SH-SY5Y (cell line): Measurements from ENCODE around the gene KCNQ4.

ENCODE experiments used
- GATA2 ChIP-seq: IDR thresholded peaks from 2 replicates; pipeline ENCODE4 v1.6.1; 2011; ENCODE audit warnings: mild to moderate bottlenecking, low read depth, low read length
- GATA3 ChIP-seq: IDR thresholded peaks from 2 replicates; pipeline ENCODE4 v1.6.1; 2011; ENCODE audit warnings: low read depth, mild to moderate bottlenecking, low read length, moderate library complexity

DNA sequence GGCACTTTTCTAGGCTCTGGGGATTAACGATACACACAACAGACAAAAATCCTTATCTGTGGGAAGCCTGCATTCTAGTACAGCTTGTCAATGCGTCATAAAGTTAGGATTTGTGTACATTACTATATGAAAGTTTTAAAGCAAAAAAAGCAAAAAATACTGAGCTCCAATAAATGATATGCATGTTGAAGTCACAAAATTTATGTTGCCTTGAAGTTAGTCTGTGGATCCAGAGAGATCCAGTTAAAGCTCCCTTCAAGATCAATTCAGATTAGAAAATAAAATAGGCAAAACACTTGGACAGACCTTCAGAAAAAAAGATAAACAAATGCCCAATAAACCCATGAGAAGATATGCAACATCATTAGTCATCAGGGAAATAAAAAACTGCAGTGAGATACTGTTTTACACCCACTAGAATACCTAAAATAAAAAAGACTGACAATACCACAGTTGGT is 33.1 kb upstream of the KCNQ4 start:
- no peak for TF ChIP-seq GATA2
- no peak for TF ChIP-seq GATA3
